Parathyroid adenoma (tissue), 2 donors: Measurements from ENCODE around the gene ZIC4.

Experiments used
- H2AFZ ChIP-seq: fragments of 300-600 bp; sonication (generic); one replicate; pipeline ENCODE4 v1.7.0; 2017; ENCODE audit warnings: antibody characterized with exemption, mild to moderate bottlenecking
- H3K27ac ChIP-seq: fragments of 300-600 bp; sonication (generic); one replicate; pipeline ENCODE4 v1.7.0; 2017
- H3K27me3 ChIP-seq: fragments of 300-600 bp; sonication (generic); one replicate; pipeline ENCODE4 v1.7.0; 2017; ENCODE audit warnings: low read length; ENCODE audit not compliant: control insufficient read depth, insufficient read depth
- H3K36me3 ChIP-seq: fragments of 300-600 bp; sonication (generic); one replicate; pipeline ENCODE4 v1.7.0; 2017; ENCODE audit warnings: low read length; ENCODE audit not compliant: control insufficient read depth, insufficient read depth
- H3K4me1 ChIP-seq: fragments of 300-600 bp; sonication (generic); one replicate; pipeline ENCODE4 v1.7.0; 2017; ENCODE audit warnings: control low read depth
- H3K4me2 ChIP-seq: fragments of 300-600 bp; sonication (generic); one replicate; pipeline ENCODE4 v1.7.0; 2017; ENCODE audit warnings: low read length
- H3K4me3 ChIP-seq: fragments of 300-600 bp; sonication (generic); one replicate; pipeline ENCODE4 v1.7.0; 2017; ENCODE audit warnings: low read depth, low read length
- H3K79me2 ChIP-seq: fragments of 300-600 bp; sonication (generic); one replicate; pipeline ENCODE4 v1.7.0; 2017; ENCODE audit warnings: control low read depth
- H3K9ac ChIP-seq: fragments of 300-600 bp; sonication (generic); one replicate; pipeline ENCODE4 v1.7.0; 2017; ENCODE audit warnings: mild to moderate bottlenecking
- H3K9me3 ChIP-seq: fragments of 300-600 bp; sonication (generic); one replicate; pipeline ENCODE4 v1.7.0; 2017; ENCODE audit warnings: low read length; ENCODE audit not compliant: control insufficient read depth
- CTCF ChIP-seq: fragments of 300-600 bp; sonication (generic); IDR thresholded peaks from one replicate; pipeline ENCODE4 v1.7.0; 2017; ENCODE audit warnings: antibody characterized with exemption, mild to moderate bottlenecking
- donor health status: primary hyperparathyroidism.

ZIC4 gene

DNA sequence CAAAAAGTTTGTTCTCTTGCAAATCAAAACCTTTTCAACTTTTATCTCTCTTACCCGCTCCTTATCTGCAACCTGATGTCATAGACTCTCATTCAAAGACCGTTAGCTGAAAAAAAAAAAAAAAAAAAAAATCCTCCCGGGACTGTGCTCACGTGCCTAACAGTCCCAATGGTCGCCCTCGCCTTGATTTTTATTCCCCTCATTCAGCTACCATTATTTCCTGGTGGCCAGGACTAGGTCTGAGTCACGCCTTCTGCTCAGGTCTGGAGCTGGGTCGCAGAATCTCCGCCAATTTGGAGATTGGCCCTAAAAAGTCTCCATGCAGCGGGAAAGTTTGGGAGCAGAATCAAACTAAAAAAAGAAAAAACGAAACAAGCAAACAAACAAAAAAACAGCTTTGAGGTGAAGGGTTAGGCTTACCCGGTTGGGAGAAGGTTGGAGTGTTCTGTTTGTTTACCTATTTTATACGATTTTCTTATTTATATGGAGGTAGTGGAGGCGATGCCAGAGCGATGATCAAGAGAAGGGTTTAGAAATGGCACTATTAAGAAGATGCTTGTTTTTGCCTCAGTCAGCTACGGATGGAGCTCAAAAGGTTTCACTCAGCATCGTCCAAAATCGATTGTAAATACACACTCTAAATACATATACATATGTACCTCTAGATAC, 51.1 kb downstream of the ZIC4 start:
- H3K27ac ChIP-seq, result no peak overlapping the region
- no peak overlapping the region for H3K4me2 ChIP-seq
- H3K27me3 ChIP-seq, result peaks cover 6% of the 10 kb centered on the region
- H3K79me2 ChIP-seq, result no peaks in the 10 kb centered on the region
- no peak for TF ChIP-seq CTCF
- no peak overlapping the region for H2AFZ ChIP-seq
- H3K36me3 ChIP-seq, result no peaks in the 10 kb centered on the region
- H3K9ac ChIP-seq, result no peak overlapping the region
- H3K4me1 ChIP-seq, result no peaks in the 10 kb centered on the region
- H3K9me3 ChIP-seq, result no peaks in the 10 kb centered on the region
- H3K4me3 ChIP-seq, result no peak overlapping the region

DNA sequence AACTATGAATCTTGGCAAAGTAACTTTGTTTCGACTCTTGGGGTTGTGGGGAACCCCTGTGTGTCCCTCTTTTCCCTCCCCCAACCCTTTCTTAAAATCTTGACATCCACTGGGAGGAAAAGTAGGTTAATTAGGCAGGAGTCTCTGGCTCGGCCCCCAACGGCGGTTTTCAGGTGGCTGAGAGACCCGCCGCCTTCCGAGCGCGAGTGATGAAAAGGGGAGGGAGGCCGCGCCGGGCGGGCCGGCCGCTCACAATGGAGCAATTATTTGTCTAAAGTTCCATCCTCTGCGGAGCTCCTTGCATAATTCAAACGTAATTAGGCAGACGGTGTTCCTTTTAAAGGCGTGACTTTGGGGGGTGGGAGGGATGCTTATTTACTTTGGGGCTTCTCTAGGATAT, 51.7 kb downstream of the ZIC4 start:
- Histone ChIP-seq H3K4me3 (no peak overlapping the region), H3K9ac (no peak overlapping the region), H3K4me1 (no peaks in the 10 kb centered on the region), H2AFZ (no peak overlapping the region), H3K27me3 (peaks cover 6% of the 10 kb centered on the region), H3K36me3 (no peaks in the 10 kb centered on the region), H3K9me3 (no peaks in the 10 kb centered on the region), H3K27ac (no peak overlapping the region), H3K4me2 (no peak overlapping the region), H3K79me2 (no peaks in the 10 kb centered on the region)
- TF ChIP-seq CTCF, result no peak

GRCh38 chr3:147351301-147351700, 55.0 kb downstream of the ZIC4 start:
- H3K4me3 ChIP-seq, result no peak overlapping the region
- H3K27me3 ChIP-seq, result no peaks in the 10 kb centered on the region
- H3K36me3 ChIP-seq, result no peaks in the 10 kb centered on the region
- H3K4me1 ChIP-seq, result no peaks in the 10 kb centered on the region
- H3K4me2 ChIP-seq, result no peak overlapping the region
- no peak overlapping the region for H3K27ac ChIP-seq
- H3K9ac ChIP-seq, result no peak overlapping the region
- no peak overlapping the region for H2AFZ ChIP-seq
- TF ChIP-seq CTCF, result no peak
- H3K9me3 ChIP-seq, result no peaks in the 10 kb centered on the region
- no peaks in the 10 kb centered on the region for H3K79me2 ChIP-seq

DNA sequence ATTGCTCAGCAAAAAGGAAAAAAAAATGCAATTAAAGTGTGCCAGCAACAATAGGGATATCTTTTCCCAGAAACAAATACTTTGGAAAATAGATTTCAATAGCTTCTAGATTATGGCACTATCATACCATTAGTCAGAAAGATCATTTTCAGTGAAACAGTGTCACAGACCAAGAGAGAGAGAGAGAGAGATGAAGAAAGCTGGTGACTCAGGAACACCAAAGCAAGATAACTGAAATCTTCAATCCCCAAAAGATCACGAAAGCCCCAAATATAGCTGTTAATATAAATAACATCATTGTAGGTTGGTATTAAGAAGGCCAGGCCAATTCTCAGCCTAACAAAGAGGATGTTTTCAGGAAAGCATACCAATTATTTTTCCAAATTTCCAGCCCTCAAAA, 57.4 kb downstream of the ZIC4 start:
- no peaks in the 10 kb centered on the region for H3K9me3 ChIP-seq
- H3K27ac ChIP-seq, result no peak overlapping the region
- TF ChIP-seq CTCF, result no peak
- H3K4me2 ChIP-seq, result no peak overlapping the region
- H3K4me3 ChIP-seq, result no peak overlapping the region
- no peaks in the 10 kb centered on the region for H3K27me3 ChIP-seq
- H3K79me2 ChIP-seq, result no peaks in the 10 kb centered on the region
- no peak overlapping the region for H2AFZ ChIP-seq
- no peak overlapping the region for H3K9ac ChIP-seq
- no peaks in the 10 kb centered on the region for H3K36me3 ChIP-seq
- H3K4me1 ChIP-seq, result no peaks in the 10 kb centered on the region

DNA sequence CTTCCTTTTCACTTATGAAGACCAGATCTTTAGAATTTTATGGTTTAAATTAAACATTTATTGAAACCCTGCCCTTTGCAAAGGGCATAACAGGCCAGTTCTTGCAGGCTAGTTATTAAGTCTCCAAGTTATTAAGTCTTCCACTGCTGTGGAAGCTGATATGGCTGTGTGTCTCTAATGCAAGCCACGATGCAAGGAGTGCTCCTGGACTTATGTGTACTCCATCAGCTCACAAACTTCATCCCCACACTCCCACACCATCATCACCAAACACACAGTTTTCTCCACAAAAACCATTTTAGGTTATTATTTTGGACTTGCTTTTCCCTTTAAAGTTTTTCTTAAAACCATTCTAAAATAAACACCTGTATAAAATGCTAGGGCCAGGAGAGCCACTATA, 62.4 kb downstream of the ZIC4 start:
- Histone ChIP-seq H3K4me2 (no peak overlapping the region), H2AFZ (no peak overlapping the region), H3K79me2 (no peaks in the 10 kb centered on the region), H3K9me3 (no peaks in the 10 kb centered on the region), H3K36me3 (no peaks in the 10 kb centered on the region), H3K27me3 (no peaks in the 10 kb centered on the region), H3K4me1 (no peaks in the 10 kb centered on the region), H3K9ac (no peak overlapping the region), H3K27ac (no peak overlapping the region), H3K4me3 (no peak overlapping the region)
- TF ChIP-seq CTCF, result no peak
